ENCODE data around the gene PPP2R3B. TPM values are rescaled to one million over a fixed set of nuclear protein-coding genes. Genes with fewer than 3 reads are reported as not detected.

The PPP2R3B gene
- total RNA-seq, 4 donors from 2014 or later, result 37.6 to 106 (median 46.6) TPM

DNA sequence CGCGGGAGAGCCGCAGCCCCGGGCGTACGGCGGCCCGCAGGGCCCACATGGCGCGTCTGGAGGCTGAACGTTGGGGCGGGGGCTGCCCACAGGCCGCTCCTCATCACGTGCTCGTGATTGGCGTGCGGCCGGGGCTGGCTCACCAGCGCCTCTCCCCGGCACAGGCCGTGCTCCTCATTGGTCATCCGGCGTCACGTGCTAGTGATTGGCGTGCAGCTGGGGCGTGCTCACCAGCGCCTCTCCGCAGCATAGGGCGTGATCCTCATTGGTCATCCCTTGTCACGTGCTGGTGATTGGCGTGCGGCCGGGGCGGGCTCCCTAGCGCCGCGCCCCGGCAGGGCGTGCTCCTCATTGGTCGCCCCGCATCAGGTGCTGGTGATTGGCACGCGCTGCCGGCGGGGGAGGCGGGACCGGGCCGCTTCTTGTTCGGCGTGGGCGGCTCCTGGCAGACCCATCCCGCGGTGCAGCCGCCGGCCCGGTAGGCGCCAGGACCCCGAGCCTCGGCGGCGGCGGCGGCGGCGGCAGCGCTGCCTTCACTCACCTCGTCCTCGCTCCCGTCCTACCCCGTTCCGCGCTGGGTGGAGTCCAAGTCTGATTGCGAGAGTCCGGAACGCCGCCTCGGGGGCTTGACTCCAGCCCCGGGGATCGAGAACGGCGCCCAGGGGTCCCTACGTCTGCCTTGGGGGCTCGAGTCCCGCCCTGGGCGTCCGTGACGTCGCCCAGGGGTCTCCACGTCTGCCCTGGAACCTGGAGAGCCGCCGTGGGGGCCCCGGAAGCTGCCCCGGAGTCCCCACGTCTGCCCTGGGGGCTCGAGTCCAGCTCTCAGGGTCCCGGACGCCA, 67.7 kb downstream of the PPP2R3B start, which contains the start of gene GTPBP6:
Gene GTPBP6, minus strand, starts transcription at position 58 of the 840 bp plus-strand sequence. Its CDS starts 9 bp downstream, at position 49.
- peak within 1 kb of the TSS; percentile 92 for H3K4me3 ChIP-seq (ENCODE audit: low read depth, poor library complexity, severe bottlenecking)
- DNase-seq (ENCODE audit: low spot score in 2 of 2), result peak; percentile 100
- no peak for TF ChIP-seq POLR2A (IDR thresholded peaks at IDR 0.05)
- TF ChIP-seq, protein P1, sequence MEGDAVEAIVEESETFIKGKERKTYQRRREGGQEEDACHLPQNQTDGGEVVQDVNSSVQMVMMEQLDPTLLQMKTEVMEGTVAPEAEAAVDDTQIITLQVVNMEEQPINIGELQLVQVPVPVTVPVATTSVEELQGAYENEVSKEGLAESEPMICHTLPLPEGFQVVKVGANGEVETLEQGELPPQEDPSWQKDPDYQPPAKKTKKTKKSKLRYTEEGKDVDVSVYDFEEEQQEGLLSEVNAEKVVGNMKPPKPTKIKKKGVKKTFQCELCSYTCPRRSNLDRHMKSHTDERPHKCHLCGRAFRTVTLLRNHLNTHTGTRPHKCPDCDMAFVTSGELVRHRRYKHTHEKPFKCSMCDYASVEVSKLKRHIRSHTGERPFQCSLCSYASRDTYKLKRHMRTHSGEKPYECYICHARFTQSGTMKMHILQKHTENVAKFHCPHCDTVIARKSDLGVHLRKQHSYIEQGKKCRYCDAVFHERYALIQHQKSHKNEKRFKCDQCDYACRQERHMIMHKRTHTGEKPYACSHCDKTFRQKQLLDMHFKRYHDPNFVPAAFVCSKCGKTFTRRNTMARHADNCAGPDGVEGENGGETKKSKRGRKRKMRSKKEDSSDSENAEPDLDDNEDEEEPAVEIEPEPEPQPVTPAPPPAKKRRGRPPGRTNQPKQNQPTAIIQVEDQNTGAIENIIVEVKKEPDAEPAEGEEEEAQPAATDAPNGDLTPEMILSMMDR (IDR thresholded peaks at IDR 0.05), result no peak
- intact Hi-C loops (cut with DNase I; ENCODE audit: low total_unique reads), result no loop called here
- 0 to 1% methylated on average over 6 to 35 of the region's 97 CpGs for WGBS, 2 donors

DNA sequence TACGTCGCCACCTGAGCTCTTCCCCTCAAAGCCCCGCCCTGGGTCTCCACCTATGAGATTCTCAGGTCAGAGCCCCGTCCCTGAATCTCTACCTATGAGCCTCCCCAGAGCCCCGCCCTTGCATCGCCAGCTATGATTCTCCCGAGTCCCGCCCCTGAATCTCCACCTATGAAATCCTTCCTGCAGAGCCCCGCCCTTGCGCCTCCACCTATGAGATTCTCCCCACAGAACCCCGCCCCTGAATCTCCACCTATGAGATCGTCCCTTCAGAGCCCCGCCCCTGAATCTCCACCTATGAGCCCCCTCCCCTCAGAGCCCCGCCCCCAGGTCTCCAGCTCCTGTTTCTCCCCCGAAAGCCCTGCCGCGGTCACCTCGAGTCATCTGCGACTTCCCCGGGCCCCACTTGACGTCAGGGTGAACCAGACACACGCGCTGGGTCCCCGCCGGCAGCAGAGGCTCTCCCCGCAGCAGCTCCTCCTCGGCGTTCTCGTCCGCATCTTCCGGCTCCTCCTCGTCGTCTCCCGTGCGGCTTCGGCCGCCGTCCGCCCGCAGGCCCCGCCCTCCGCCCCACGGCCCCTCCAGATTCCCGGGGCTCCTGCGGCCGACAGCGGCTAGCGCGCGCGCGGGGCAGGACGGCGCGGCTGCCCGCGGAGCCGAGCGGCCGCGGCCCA, 68.5 kb downstream of the PPP2R3B start:
- peak overlapping the region; percentile 92 for H3K4me3 ChIP-seq (ENCODE audit: low read depth, poor library complexity, severe bottlenecking)
- whole genome bisulfite sequencing, 2 donors, result 1% methylated on average over 30 to 43 of the region's 61 CpGs
- peak; percentile 99 for DNase-seq (ENCODE audit: low spot score in 2 of 2)
- no peak for TF ChIP-seq POLR2A (IDR thresholded peaks at IDR 0.05)
- TF ChIP-seq, protein P1 (IDR thresholded peaks at IDR 0.05), result no peak
- intact Hi-C loops (cut with DNase I; ENCODE audit: low total_unique reads), result no loop called here

DNA sequence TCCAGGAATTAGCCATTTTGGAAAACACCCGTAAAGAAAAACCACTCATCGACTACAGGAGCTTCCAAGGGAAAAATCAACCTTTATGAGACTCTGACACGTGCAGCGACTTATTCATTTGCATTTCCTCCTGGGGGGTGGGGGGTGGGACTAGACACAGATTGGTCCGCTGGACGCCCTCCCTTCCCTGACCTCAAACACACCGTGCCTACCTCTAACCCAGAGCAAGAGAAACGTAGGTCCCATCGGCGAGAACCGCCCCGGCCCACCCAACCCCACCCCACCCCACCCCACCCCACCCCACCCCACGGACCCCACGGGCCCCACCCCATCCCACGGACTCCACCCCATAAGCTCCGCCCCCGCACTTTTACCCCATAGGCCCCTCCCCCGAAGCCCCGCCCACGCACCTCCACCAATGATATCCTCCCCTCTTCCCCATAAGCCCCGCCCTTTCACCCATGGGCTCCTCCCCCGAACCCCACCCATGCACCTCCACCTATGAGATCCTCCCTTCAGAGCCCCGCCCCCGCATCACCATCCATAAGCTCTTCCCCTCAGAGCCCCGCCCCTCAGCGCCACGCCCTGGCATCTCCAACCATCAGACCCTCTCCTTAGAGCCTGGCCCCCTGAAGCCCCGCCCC, 69.2 kb downstream of the PPP2R3B start:
- WGBS, 2 donors, result 40 to 47% methylated on average over 22 to 28 of the region's 28 CpGs
- DNase-seq (ENCODE audit: low spot score in 2 of 2), result no peak
- intact Hi-C loops (cut with DNase I; ENCODE audit: low total_unique reads), result no loop called here
- TF ChIP-seq, protein P1 (IDR thresholded peaks at IDR 0.05), result no peak
- no peak for TF ChIP-seq POLR2A (IDR thresholded peaks at IDR 0.05)
- peak overlapping the region; percentile 92 for H3K4me3 ChIP-seq (ENCODE audit: low read depth, poor library complexity, severe bottlenecking)

DNA sequence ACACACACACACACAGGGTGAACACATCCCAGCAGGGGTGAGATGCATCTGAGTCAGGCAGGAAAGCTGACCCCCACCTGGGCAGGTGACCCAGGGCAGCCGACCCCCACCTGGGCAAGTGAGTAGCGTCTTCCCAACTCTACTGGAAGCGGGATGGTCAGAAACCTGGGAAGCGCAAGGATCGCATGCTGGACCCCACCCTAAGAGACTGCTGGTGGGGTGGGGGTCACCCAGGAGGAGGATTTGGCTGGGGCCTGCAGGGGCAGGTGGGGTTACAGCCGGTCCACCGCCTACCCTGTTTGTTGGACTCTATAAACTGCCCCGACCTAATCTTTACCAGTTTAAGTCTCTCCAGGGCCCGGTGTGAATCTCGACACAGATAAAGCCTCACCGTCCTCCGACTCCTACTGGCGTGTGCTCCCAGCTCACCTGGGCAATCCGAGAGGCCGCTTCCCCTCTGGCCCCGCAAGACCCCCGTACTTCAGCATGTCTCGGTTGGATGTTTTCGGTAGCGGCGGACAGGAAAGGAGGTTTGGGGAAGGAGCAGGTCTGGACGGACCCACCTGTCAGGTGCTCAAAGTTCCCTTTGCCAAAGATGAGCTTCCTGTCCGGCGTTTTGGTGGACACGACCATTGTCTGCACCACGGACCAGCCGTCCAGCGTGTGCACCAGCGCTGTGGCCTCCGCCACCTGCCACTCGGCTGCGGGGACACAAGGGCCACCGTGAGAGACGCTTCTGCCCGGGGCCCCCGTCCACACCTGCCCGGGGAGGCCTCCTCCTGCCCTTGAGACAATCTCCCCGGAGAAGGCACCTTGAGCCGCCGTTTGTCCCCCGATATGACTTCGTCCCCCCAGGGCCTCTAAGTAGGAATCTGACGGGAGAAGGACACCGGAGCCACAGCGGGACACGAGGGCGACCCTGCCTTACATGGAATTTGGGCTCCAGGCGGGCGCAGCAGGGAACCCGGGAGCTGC, 70.1 kb downstream of the PPP2R3B start:
- no peak for TF ChIP-seq POLR2A (IDR thresholded peaks at IDR 0.05)
- TF ChIP-seq, protein P1 (IDR thresholded peaks at IDR 0.05), result no peak
- DNase-seq (ENCODE audit: low spot score in 2 of 2), result peak in 1 of 2 donors; percentile 86
- intact Hi-C loops (cut with DNase I; ENCODE audit: low total_unique reads), result no loop called here
- H3K4me3 ChIP-seq (ENCODE audit: low read depth, poor library complexity, severe bottlenecking), result no peak overlapping the region
- 91 to 92% methylated on average over 42 to 46 of the region's 50 CpGs for WGBS, 2 donors
